Vagina (tissue), 2 donors: ENCODE data around the gene HELZ.

Experiments
- POLR2A ChIP-seq, 2 donors: fragments of 450-650 bp; IDR thresholded peaks; one replicate each; pipeline ENCODE4 v1.6.1; 2017; ENCODE audit warnings: antibody characterized with exemption in 2 of 2, mild to moderate bottlenecking in 2 of 2, moderate library complexity in 2 of 2
- TF ChIP-seq, protein P1 (sequence below), 3 experiments: fragments of 450-650 bp in 2 of 3; fragments of 200-600 bp in 1 of 3; sonication (generic) in 1 of 3; IDR thresholded peaks; one replicate each; pipeline ENCODE4 v1.5.1; 2017 to 2019; ENCODE audit warnings: antibody characterized with exemption in 3 of 3, mild to moderate bottlenecking in 2 of 3, moderate library complexity in 2 of 3

DNA sequence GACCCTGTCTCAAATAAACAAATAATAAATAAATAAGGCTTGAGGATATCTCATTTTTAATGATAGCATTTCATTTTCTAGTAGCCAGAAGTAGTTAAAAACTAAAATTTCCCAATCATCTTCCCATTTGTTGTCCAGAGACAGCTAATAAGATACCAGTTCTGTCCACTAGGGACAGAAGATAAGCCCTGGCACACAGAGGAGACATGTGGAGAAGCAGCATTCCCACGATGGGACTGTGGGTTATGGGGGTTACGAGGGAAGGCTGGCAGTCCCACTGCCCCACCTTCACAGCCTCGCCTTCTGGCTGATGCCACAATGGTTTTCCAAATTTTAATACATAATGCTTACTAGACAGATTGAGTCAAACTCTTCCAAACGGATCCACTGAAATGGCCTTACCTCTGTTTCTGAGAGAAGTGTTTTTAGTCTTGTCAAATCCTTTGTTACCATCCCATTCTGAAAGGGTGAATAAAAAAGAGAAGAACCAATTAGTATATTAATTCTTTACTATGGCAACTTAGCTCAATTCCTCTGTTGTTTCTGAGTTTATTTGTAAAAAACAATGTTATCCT, 44.2 kb downstream of the HELZ start:
- TF ChIP-seq, protein P1, sequence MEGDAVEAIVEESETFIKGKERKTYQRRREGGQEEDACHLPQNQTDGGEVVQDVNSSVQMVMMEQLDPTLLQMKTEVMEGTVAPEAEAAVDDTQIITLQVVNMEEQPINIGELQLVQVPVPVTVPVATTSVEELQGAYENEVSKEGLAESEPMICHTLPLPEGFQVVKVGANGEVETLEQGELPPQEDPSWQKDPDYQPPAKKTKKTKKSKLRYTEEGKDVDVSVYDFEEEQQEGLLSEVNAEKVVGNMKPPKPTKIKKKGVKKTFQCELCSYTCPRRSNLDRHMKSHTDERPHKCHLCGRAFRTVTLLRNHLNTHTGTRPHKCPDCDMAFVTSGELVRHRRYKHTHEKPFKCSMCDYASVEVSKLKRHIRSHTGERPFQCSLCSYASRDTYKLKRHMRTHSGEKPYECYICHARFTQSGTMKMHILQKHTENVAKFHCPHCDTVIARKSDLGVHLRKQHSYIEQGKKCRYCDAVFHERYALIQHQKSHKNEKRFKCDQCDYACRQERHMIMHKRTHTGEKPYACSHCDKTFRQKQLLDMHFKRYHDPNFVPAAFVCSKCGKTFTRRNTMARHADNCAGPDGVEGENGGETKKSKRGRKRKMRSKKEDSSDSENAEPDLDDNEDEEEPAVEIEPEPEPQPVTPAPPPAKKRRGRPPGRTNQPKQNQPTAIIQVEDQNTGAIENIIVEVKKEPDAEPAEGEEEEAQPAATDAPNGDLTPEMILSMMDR (IDR thresholded peaks at IDR 0.05): no peak
- no peak for TF ChIP-seq POLR2A (IDR thresholded peaks at IDR 0.05)
